GM12878 (cell line): ENCODE measurements around the gene SMAD4. TPM values are rescaled to one million over a fixed set of nuclear protein-coding genes. Genes with fewer than 3 reads are reported as not detected.

Experiments
- ATAC-seq: fragments of 200-7000 bp; cut with Tn5 transposase; 3 replicates; pipeline ENCODE4 v1.9.1; 2020; ENCODE audit warnings: mild to moderate bottlenecking, moderate library complexity
- BruUV-seq: library from RNA; stranded (reverse); fragments of 400-500 nt; replicated peaks from 2 replicates; lab custom pipeline; 2021; lab: Mats Ljungman, UMichigan
- CTCF ChIA-PET: fragments of 300-600 bp; sonication (Branson Sonifier 250); formaldehyde crosslinking; extraction: SDS; loops from one replicate; lab custom pipeline; 2021; ENCODE audit warnings: inconsistent platforms; lab: Yijun Ruan, JAX
- POLR2A ChIA-PET: fragments of 350-600 bp; formaldehyde crosslinking; extraction: SDS; loops from one replicate; lab custom pipeline; 2021; ENCODE audit warnings: inconsistent platforms; lab: Charles Lee
- RAD21 ChIA-PET: fragments of 300-600 bp; sonication (Branson Sonifier 250); formaldehyde crosslinking; loops from one replicate; lab custom pipeline; 2023; ENCODE audit warnings: antibody characterized with exemption; ENCODE audit not compliant: unreplicated experiment; lab: Charles Lee
- SMC1A ChIA-PET: fragments of 300-600 bp; sonication (Branson Sonifier 250); formaldehyde crosslinking; loops from one replicate; lab custom pipeline; 2023; ENCODE audit not compliant: unreplicated experiment, uncharacterized antibody; lab: Charles Lee
- DNase-seq: peaks from one replicate; pipeline ENCODE4 v3.0.0-alpha.2; 2011; ENCODE audit warnings: low read depth, low spot score
- FAIRE-seq: peaks from 3 replicates; lab custom pipeline; 2011; peaks lifted over from hg19 to GRCh38; lab: Jason Lieb, UNC
- H2AFZ ChIP-seq: 2 replicates; pipeline ENCODE4 v1.6.0; 2011; ENCODE audit warnings: low read depth, low read length, control low read depth; ENCODE audit not compliant: control insufficient read depth
- H3K27ac ChIP-seq: 2 replicates; pipeline ENCODE4 v1.5.1; 2011; ENCODE audit warnings: control low read depth; ENCODE audit not compliant: control insufficient read depth, insufficient read depth
- H3K27me3 ChIP-seq, 2 experiments: replicated peaks in 1 of 2; 2 replicates each; pipeline versions ENCODE4 v1.6.0 to v1.6.1; 2011; ENCODE audit warnings: low read length in 1 of 2; ENCODE audit not compliant: control insufficient read depth in 2 of 2, insufficient read depth in 2 of 2
- H3K36me3 ChIP-seq, 2 experiments: 2 replicates each; pipeline ENCODE4 v1.5.1; 2011; ENCODE audit warnings: low read length in 1 of 2; ENCODE audit not compliant: control insufficient read depth in 2 of 2, insufficient read depth in 2 of 2
- H3K4me1 ChIP-seq: 2 replicates; pipeline ENCODE4 v1.6.1; 2011; ENCODE audit warnings: mild to moderate bottlenecking, low read length, moderate library complexity, mixed read lengths; ENCODE audit not compliant: control insufficient read depth, insufficient read depth
- H3K4me2 ChIP-seq: 2 replicates; pipeline ENCODE4 v1.6.0; 2011; ENCODE audit warnings: control low read depth; ENCODE audit not compliant: control insufficient read depth, insufficient read depth
- H3K4me3 ChIP-seq: fragments of 200-600 bp; sonication (generic); 2 replicates; pipeline ENCODE4 v1.5.1; 2016
- H3K79me2 ChIP-seq: 2 replicates; pipeline ENCODE4 v1.6.0; 2011; ENCODE audit warnings: low read length; ENCODE audit not compliant: control insufficient read depth, insufficient read depth
- H3K9ac ChIP-seq: 2 replicates; pipeline ENCODE4 v1.8.0; 2011; ENCODE audit warnings: low read length, control low read depth, mixed read lengths; ENCODE audit not compliant: control insufficient read depth, insufficient read depth
- H3K9me3 ChIP-seq: replicated peaks from 3 replicates; pipeline ENCODE4 v1.5.1; 2011; ENCODE audit warnings: mild to moderate bottlenecking, low read length; ENCODE audit not compliant: control insufficient read depth, insufficient read depth
- H4K20me1 ChIP-seq: 2 replicates; pipeline ENCODE4 v1.6.0; 2011; ENCODE audit not compliant: control insufficient read depth, insufficient read depth
- ATF3 ChIP-seq: IDR thresholded peaks from 2 replicates; pipeline ENCODE4 v1.6.1; 2011; ENCODE audit warnings: low read depth, mild to moderate bottlenecking, low read length, moderate library complexity, borderline replicate concordance; ENCODE audit errors: extremely low read depth
- CHD4 ChIP-seq: fragments of 200-600 bp; sonication (generic); IDR thresholded peaks from 2 replicates; pipeline ENCODE4 v1.6.1; 2016; ENCODE audit warnings: mild to moderate bottlenecking
- EED ChIP-seq: sonication (generic); IDR thresholded peaks from 2 replicates; pipeline ENCODE4 v1.6.1; 2016; ENCODE audit warnings: antibody characterized with exemption, low read depth
- MEF2B ChIP-seq: fragments of 450-650 bp; IDR thresholded peaks from 2 replicates; pipeline ENCODE4 v1.6.1; 2018; ENCODE audit warnings: mild to moderate bottlenecking, moderate library complexity; ENCODE audit not compliant: partially characterized antibody, poor library complexity, severe bottlenecking
- PBX3 ChIP-seq: IDR thresholded peaks from 2 replicates; pipeline ENCODE4 v1.6.1; 2011; ENCODE audit warnings: mild to moderate bottlenecking, low read depth, low read length, moderate library complexity; ENCODE audit not compliant: insufficient replicate concordance
- SUZ12 ChIP-seq: fragments of 200-600 bp; sonication (generic); IDR thresholded peaks from one replicate; pipeline ENCODE4 v1.6.1; 2018; ENCODE audit warnings: antibody characterized with exemption, mild to moderate bottlenecking; ENCODE audit not compliant: unreplicated experiment
- TAF1 ChIP-seq: IDR thresholded peaks from 2 replicates; pipeline ENCODE4 v1.6.1; 2011; ENCODE audit warnings: mild to moderate bottlenecking, low read depth, low read length, borderline replicate concordance
- YY1 ChIP-seq: IDR thresholded peaks from 2 replicates; pipeline ENCODE4 v1.6.1; 2011; ENCODE audit warnings: low read depth, mild to moderate bottlenecking, low read length
- ZBTB11 ChIP-seq: fragments of 450-650 bp; formaldehyde crosslinking; IDR thresholded peaks from 2 replicates; pipeline ENCODE4 v1.5.0; 2022; ENCODE audit warnings: mild to moderate bottlenecking, missing genetic modification characterization
- ZSCAN29 ChIP-seq: fragments of 450-650 bp; IDR thresholded peaks from 2 replicates; pipeline ENCODE4 v1.6.1; 2017; ENCODE audit warnings: mild to moderate bottlenecking, moderate library complexity
- WGBS: methylation state at CpG from one replicate; pipeline ENCODE4 v1.1.6; 2016; ENCODE audit warnings: low lambda C conversion rate; ENCODE audit not compliant: insufficient replicate concordance, insufficient coverage; ENCODE audit errors: missing lambda C conversion rate; 5-methylcytosine and 5-hydroxymethylcytosine counted together
- in situ Hi-C: fragments of 300-500 bp; cut with MboI; formaldehyde crosslinking; loops from 9 replicates; pipeline ENCODE4 v1.14.3; 2018; ENCODE audit warnings: mixed read lengths
- intact Hi-C: fragments of 100-400 bp; cut with micrococcal nuclease; formaldehyde crosslinking; loops from one replicate; pipeline ENCODE4 v1.14.2; 2022; ENCODE audit not compliant: unreplicated experiment
- polyA plus RNA-seq, 11 experiments: library from polyadenylated mRNA; depleted of rRNA in 4 of 11; unstranded in 6 of 11; stranded (reverse) in 5 of 11; fragments of >200 nt; fragmentation: Nextera tagmentation in 4 of 11; fragmentation: Illumina TruSeq in 1 of 11; extraction: Ambion mirVana in 4 of 11; extraction: Trizol in 1 of 11; gene quantifications; 1 replicate in 1 of 11; 2 replicates in 10 of 11; pipeline versions ENCODE4 v1.2.1 to v1.2.3, GENCODE V29; 2011 to 2016; ENCODE audit warnings: inconsistent platforms in 2 of 11, missing spikeins in 2 of 11, low read depth in 1 of 11
- total RNA-seq, 4 experiments: library from RNA; depleted of rRNA in 3 of 4; stranded (reverse); fragments of >200 nt in 3 of 4; fragmentation: Illumina TruSeq in 1 of 4; extraction: Trizol in 1 of 4; gene quantifications; 2 replicates each; pipeline versions ENCODE4 v1.2.1 to v1.2.3, GENCODE V29; 2013 to 2021

SMAD4 gene
- total and polyA plus RNA-seq, 10 of the 15 experiments (the other 5 are each of a cell fraction or from before 2014, with no cell fraction given), result 9.6 to 99.9 (median 37.5) TPM

- no peak for TF ChIP-seq ATF3
- TF ChIP-seq SUZ12, result no peak
- TF ChIP-seq CHD4, result no peak
- TF ChIP-seq PBX3, result no peak
These were observed 47.8 kb upstream of the SMAD4 start (continued) for GRCh38 chr18:50982086-50982801.

GRCh38 chr18:50982802-50983179, 47.2 kb upstream of the SMAD4 start:
- FAIRE-seq (no peak), DNase-seq (no peak), ATAC-seq (no peak)
- Histone ChIP-seq H4K20me1 (0 out of 2 replicates have a peak, but pooled peaks cover 2% of the 10 kb centered on the region), H3K9ac (no peak overlapping the region), H3K9me3 (no peaks in the 10 kb centered on the region; the same call in 2 of the 3 replicates), H3K4me2 (no peak overlapping the region), H3K27me3 (no peaks in the 10 kb centered on the region), H3K4me3 (no peak overlapping the region), H3K27ac (no peak overlapping the region), H3K36me3 (peaks cover 0 to 5% of the 10 kb centered on the region in 2 experiments; a peak in 1 of 4 replicates), H3K79me2 (no peaks in the 10 kb centered on the region), H3K4me1 (no peaks in the 10 kb centered on the region), H2AFZ (no peak overlapping the region)
- intact Hi-C loops (no loop called here), in situ Hi-C loops (no loop called here)
- 100% methylated on average over 3 of the region's 3 CpGs for whole genome bisulfite sequencing
- SMC1A ChIA-PET, result no interaction called here
- TF ChIP-seq YY1 (no peak), TAF1 (no peak), ZBTB11 (no peak), EED (no peak), MEF2B (no peak), ZSCAN29 (no peak)
- no TSS peak for BruUV-seq
- POLR2A ChIA-PET, result no interaction called here
- CTCF ChIA-PET, result no interaction called here
- RAD21 ChIA-PET, result no interaction called here
